Sigmoid colon (tissue), 7 donors: Measurements from ENCODE around the gene NOTCH3. TPM values are rescaled to one million over a fixed set of nuclear protein-coding genes. Genes with fewer than 3 reads are reported as not detected.

Source experiments
- DNase-seq: peaks from one replicate; pipeline ENCODE4 v3.0.0-alpha.2; 2019
- H3K27ac ChIP-seq, 4 donors: fragments of 200-600 bp; sonication (generic); one replicate each; pipeline ENCODE4 v1.5.1; 2016 to 2019; ENCODE audit warnings: mild to moderate bottlenecking in 1 of 4
- H3K27me3 ChIP-seq, 3 donors: fragments of 200-600 bp; sonication (generic); one replicate each; pipeline ENCODE4 v1.5.1; 2019; ENCODE audit warnings: mild to moderate bottlenecking in 1 of 3
- H3K36me3 ChIP-seq, 4 donors: fragments of 200-600 bp; sonication (generic); one replicate each; pipeline ENCODE4 v1.5.1; 2016 to 2019
- H3K4me1 ChIP-seq, 4 donors: fragments of 200-600 bp; sonication (generic); one replicate each; pipeline ENCODE4 v1.5.1; 2017 to 2019
- H3K4me3 ChIP-seq, 4 donors: fragments of 200-600 bp; sonication (generic); one replicate each; pipeline ENCODE4 v1.5.1; 2017 to 2019; ENCODE audit warnings: mild to moderate bottlenecking in 2 of 4, moderate library complexity in 1 of 4
- H3K9me3 ChIP-seq, 4 donors: fragments of 200-600 bp in 3 of 4; sonication (generic) in 3 of 4; one replicate each; pipeline versions ENCODE4 v1.5.1 to v1.6.1; 2013 to 2019
- EP300 ChIP-seq, 4 donors: sonication (generic); formaldehyde crosslinking; IDR thresholded peaks; one replicate each; pipeline ENCODE4 v1.6.1; 2017; ENCODE audit warnings: antibody characterized with exemption in 4 of 4
- POLR2A ChIP-seq, 2 donors: fragments of 450-650 bp; IDR thresholded peaks; one replicate each; pipeline ENCODE4 v1.6.1; 2016; ENCODE audit warnings: antibody characterized with exemption in 2 of 2, mild to moderate bottlenecking in 2 of 2, moderate library complexity in 2 of 2
- POLR2AphosphoS5 ChIP-seq, 4 donors: sonication (generic); formaldehyde crosslinking; IDR thresholded peaks; one replicate each; pipeline ENCODE4 v1.6.1; 2017; ENCODE audit warnings: antibody characterized with exemption in 4 of 4
- WGBS, 2 donors: extraction: QIAGEN DNeasy Blood & Tissue Kit; methylation state at CpG; one replicate each; pipeline ENCODE4 v1.1.7; 2013; 5-methylcytosine and 5-hydroxymethylcytosine counted together
- intact Hi-C: fragments of 100-400 bp; cut with DNase I; formaldehyde crosslinking; loops from one replicate; pipeline ENCODE4 v1.15.1; 2023
- polyA plus RNA-seq, 3 donors: library from polyadenylated mRNA; stranded (reverse); fragments of 200-250 nt; gene quantifications; one replicate each; pipeline ENCODE4 v1.2.3, GENCODE V29; 2013
- total RNA-seq, 4 donors: library from RNA; depleted of rRNA; stranded (reverse); fragments of >200 nt; gene quantifications; one replicate each; pipeline ENCODE4 v1.1.0, GENCODE V29; 2016
- TF ChIP-seq, protein P1 (sequence below), 4 experiments: fragments of 450-650 bp in 3 of 4; fragments of 200-600 bp in 1 of 4; IDR thresholded peaks; one replicate each; pipeline ENCODE4 v1.5.1; 2016 to 2019; ENCODE audit warnings: antibody characterized with exemption in 4 of 4, mild to moderate bottlenecking in 3 of 4, moderate library complexity in 2 of 4
- donor health status: healthy with polysubstance abuse.
- donor health status: Bipolar disorder and iron deficiency.
- donor health status: healthy.

Gene NOTCH3
- total and polyA plus RNA-seq, 7 donors, result under 0.01 to 15.0 (median 3.9) TPM

DNA sequence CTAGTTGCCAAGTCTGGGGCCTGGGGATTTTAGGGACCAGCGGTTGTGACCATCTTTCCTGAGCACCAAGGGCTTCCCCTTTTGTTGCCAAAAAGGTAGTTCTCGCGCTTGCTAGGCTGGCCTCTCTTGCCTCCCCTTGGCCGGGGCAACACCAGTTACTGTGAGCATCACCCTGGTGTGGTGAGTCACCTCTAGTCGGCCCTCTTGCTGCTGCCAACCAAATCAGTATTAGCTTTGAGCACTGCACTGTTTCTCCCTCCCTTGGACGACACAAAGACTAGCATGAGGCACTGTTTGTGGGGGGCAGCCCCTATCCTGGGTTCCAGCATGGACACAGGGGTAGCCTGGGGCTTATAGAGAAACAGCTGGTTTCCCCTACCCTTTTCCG, 86.6 kb downstream of the NOTCH3 start:
- peak overlapping the region; percentile 62 to 76 (median 66) for H3K27ac ChIP-seq
- intact Hi-C loops, result no loop called here
- no peaks in the 10 kb centered on the region for H3K27me3 ChIP-seq
- peaks cover 0 to 29% (median 14%) of the 10 kb centered on the region in 4 donors for H3K4me1 ChIP-seq
- WGBS, 2 donors, result 87 to 88% methylated on average over 7 of the region's 7 CpGs
- DNase-seq, result no peak
- TF ChIP-seq, protein P1, sequence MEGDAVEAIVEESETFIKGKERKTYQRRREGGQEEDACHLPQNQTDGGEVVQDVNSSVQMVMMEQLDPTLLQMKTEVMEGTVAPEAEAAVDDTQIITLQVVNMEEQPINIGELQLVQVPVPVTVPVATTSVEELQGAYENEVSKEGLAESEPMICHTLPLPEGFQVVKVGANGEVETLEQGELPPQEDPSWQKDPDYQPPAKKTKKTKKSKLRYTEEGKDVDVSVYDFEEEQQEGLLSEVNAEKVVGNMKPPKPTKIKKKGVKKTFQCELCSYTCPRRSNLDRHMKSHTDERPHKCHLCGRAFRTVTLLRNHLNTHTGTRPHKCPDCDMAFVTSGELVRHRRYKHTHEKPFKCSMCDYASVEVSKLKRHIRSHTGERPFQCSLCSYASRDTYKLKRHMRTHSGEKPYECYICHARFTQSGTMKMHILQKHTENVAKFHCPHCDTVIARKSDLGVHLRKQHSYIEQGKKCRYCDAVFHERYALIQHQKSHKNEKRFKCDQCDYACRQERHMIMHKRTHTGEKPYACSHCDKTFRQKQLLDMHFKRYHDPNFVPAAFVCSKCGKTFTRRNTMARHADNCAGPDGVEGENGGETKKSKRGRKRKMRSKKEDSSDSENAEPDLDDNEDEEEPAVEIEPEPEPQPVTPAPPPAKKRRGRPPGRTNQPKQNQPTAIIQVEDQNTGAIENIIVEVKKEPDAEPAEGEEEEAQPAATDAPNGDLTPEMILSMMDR (IDR thresholded peaks at IDR 0.05), result no peak
- TF ChIP-seq POLR2A (IDR thresholded peaks at IDR 0.05), result no peak
- TF ChIP-seq POLR2AphosphoS5 (IDR thresholded peaks at IDR 0.05), result no peak
- TF ChIP-seq EP300 (IDR thresholded peaks at IDR 0.05), result no peak
- no peaks in the 10 kb centered on the region for H3K9me3 ChIP-seq
- peaks cover 58 to 95% (median 71%) of the 10 kb centered on the region in 4 donors for H3K36me3 ChIP-seq
- H3K4me3 ChIP-seq, result no peak overlapping the region

DNA sequence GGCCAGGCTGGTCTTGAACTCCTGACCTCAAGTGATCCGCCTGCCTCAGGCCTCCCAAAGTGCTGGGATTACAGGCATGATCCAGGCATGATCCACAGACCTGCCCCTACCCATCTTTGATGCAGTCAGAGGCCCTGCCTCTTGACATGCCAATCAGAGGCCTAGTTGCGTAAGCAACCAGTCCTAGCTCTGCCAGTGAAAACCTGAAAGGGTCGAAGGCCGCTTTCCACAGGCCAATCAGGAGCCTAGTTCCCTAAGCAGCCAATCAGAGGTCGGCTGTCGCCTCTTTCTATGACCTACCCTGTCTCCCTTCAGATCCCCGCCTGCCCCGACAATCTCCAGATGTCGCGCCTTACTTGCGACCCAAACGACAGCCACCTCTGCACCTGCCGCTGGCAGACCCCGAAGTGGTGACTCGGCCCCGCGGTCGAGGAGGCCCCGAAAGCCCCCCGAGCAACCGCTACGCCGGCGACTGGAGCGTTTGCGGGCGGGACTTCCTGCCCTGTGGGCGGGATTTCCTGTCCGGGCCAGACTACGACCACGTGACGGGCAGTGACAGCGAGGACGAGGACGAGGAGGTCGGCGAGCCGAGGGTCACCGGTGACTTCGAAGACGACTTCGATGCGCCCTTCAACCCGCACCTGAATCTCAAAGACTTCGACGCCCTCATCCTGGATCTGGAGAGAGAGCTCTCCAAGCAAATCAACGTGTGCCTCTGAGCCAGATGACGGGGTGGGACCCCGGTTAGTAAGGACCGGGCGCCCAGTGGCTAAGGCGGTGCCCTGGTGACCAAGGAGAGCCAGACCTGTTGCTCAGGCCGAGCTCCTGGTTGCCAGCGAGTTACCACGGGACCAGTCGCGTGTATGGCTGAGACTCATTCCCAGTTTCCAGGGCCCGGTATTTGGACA, 87.3 kb downstream of the NOTCH3 start:
- peaks cover 51 to 91% (median 66%) of the 10 kb centered on the region in 4 donors for H3K36me3 ChIP-seq

DNA sequence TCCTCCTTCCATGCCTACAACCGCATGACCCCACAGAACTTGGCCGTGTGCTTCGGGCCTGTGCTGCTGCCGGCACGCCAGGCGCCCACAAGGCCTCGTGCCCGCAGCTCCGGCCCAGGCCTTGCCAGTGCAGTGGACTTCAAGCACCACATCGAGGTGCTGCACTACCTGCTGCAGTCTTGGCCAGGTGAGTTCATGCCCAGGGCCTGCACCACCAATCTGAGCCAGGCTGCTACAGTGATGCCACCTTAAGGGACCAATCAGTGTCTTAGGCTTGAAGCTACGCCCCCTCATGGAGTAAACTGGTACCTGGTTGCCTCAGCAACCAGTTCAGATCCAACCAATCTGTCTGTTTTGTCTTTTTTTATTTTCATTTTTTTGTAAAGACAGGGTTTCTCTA, 88.4 kb downstream of the NOTCH3 start:
- peaks cover 0 to 45% (median 27%) of the 10 kb centered on the region in 4 donors for H3K4me1 ChIP-seq
- H3K4me3 ChIP-seq, result no peak overlapping the region
- no peak for TF ChIP-seq POLR2AphosphoS5 (IDR thresholded peaks at IDR 0.05)
- TF ChIP-seq, protein P1 (IDR thresholded peaks at IDR 0.05), result no peak
- TF ChIP-seq EP300 (IDR thresholded peaks at IDR 0.05), result no peak
- TF ChIP-seq POLR2A (IDR thresholded peaks at IDR 0.05), result no peak
- H3K27ac ChIP-seq, result no peak overlapping the region
- intact Hi-C loops, result no loop called here
- no peaks in the 10 kb centered on the region for H3K9me3 ChIP-seq
- H3K36me3 ChIP-seq, result peaks cover 41 to 80% (median 57%) of the 10 kb centered on the region in 4 donors
- 86 to 94% methylated on average over 11 of the region's 11 CpGs for WGBS, 2 donors
- no peak for DNase-seq
- no peaks in the 10 kb centered on the region for H3K27me3 ChIP-seq

More for the DNA sequence above, 87.3 kb downstream of the NOTCH3 start:
- DNase-seq, result no peak
- H3K4me3 ChIP-seq, result no peak overlapping the region
- WGBS, 2 donors, result 94 to 95% methylated on average over 58 of the region's 58 CpGs
- H3K4me1 ChIP-seq, result peaks cover 0 to 36% (median 19%) of the 10 kb centered on the region in 4 donors
- TF ChIP-seq POLR2A (IDR thresholded peaks at IDR 0.05) (no peak), POLR2AphosphoS5 (IDR thresholded peaks at IDR 0.05) (no peak), EP300 (IDR thresholded peaks at IDR 0.05) (no peak)
- TF ChIP-seq, protein P1 (IDR thresholded peaks at IDR 0.05), result no peak
- H3K9me3 ChIP-seq, result no peaks in the 10 kb centered on the region
- H3K27ac ChIP-seq, result peak overlapping the region; percentile 62 to 76 (median 66)
- no peaks in the 10 kb centered on the region for H3K27me3 ChIP-seq
- intact Hi-C loops, result no loop called here

DNA sequence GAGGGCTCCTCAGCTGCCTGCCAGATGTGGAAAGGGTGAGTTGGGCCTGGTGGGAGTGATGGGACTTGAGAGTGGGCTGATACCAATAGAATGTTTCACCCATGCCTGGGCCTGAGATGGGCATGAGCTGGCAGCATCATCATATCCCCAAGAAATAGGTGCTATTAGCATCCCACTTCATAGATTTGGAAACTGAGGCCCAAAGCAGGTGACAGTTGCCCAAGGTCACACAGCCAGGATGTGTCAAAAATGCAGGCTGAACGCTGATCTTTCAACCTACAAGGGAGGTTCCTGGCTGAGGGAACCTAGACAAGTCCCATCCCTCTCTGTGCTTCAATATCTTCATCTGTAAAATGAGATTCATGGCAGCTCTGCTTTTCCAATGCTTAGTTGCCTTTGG, 89.0 kb downstream of the NOTCH3 start:
- H3K27me3 ChIP-seq, result no peaks in the 10 kb centered on the region
- TF ChIP-seq POLR2AphosphoS5 (IDR thresholded peaks at IDR 0.05) (no peak), POLR2A (IDR thresholded peaks at IDR 0.05) (no peak), EP300 (IDR thresholded peaks at IDR 0.05) (no peak)
- TF ChIP-seq, protein P1 (IDR thresholded peaks at IDR 0.05), result no peak
- peaks cover 0 to 45% (median 29%) of the 10 kb centered on the region in 4 donors for H3K4me1 ChIP-seq
- H3K36me3 ChIP-seq, result peaks cover 35 to 74% (median 52%) of the 10 kb centered on the region in 4 donors
- H3K9me3 ChIP-seq, result no peaks in the 10 kb centered on the region
- 89 to 93% methylated on average over 1 of the region's 1 CpG for WGBS, 2 donors
- no peak overlapping the region for H3K4me3 ChIP-seq
- DNase-seq, result no peak
- intact Hi-C loops, result no loop called here
- no peak overlapping the region for H3K27ac ChIP-seq
